Fibroblast of peridontal ligament (primary cell): Measurements from ENCODE around the gene PTF1A.

Experiments used
- DNase-seq: peaks from one replicate; pipeline ENCODE4 v3.0.0-alpha.2; 2010; ENCODE audit errors: extremely low read depth

PTF1A gene

DNA sequence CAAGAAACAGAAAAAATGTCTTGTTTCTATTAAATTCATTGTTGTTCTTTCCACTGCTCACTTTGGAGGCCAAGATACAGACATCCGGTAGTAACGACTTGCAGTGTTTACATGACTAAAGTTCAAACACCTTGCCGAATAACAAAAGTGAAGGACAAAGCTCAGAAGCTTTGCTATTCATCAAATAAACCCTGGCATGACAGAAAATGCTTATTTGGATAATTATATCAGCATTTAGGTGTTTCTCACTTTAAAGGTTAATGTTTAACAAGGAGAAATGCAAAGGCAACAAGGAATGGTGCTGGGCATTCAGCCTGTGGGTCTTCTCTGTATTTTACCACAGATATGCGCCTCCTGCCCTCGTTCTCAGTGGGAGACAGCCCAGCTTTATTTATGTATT is 5.4 kb upstream of the PTF1A start:
- DNase-seq = no peak

DNA sequence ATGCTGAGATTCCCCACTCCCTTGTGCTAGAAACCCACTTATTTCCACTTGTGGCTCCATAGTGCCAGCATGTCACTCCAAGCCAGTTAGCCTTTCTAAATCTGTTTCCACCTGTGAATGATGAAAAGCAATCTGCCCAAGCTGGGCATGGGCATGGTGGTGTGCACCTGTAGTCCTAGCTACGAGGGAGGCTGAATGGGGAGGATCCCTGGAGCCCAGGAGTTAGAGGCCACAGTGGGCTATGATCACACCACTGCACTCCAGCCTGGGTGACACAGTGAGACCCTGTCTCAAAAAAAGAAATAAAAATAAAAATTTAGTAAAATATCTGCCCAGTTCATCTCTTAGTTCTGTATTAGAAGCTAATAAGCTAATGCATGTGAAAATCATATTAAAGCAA is 5.0 kb upstream of the PTF1A start:
- DNase-seq = no peak

DNA sequence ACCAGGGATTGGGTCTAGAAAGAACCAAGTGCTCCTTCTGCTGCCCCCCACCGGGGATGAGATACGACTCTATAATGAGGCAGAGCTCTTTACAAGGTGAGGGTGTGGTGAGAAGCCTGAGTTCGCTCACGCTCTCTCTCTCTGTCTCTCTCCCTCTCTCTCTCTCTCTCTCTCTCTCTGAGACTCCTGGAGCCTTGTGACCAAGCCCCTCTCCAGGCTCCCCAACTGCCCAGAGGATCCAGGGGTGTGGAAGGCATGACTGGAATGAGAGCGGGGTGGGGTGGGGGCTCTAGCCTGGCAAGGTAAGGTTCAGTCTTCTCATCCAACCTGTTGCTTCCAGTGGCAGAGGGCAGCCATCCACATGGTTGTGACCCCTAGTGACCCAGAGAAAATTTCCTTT is 3.1 kb upstream of the PTF1A start:
- no peak for DNase-seq

DNA sequence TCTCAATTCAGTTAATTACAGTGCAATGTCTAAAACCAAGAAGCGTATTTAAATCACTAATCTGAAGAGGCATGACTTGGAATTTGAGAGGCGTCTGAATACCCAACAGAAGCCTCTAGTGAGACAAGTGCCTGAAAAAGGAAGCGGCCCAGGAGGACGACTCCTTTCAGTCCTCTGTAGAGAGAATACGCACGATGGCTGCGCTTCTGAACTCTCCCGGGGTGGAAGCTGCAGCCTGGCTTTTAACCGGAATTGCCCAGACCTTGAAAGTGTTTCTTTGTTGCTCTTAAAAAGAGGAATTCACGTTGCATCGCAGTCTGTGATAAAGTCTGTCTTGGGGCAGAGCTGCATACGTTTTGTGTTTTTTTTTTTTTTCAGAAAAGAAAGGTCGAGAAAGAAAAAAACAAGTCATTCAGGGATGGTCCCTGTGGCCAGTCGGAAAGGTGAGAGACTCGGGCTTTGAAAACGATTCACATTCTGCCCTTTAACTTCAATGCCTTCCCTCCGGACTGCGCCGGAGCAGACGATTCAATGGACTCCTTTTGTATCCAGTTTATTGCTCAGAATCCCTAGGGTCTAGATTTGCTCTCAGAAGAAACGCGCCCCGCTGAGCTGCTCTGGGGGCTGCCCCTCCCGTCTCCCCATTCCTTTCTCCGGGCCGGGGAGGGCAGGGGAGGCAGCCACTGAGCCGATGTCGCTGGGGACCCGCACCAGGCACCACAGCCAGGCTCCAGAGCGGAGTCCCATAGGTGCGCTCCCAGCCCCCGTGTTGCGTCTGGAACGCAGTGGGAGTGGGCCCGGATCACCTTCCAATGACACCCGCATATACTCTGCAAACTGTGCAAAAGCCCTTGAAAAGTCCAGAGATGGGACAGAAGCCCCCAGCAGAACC is 994 bp upstream of the PTF1A start:
- no peak for DNase-seq

DNA sequence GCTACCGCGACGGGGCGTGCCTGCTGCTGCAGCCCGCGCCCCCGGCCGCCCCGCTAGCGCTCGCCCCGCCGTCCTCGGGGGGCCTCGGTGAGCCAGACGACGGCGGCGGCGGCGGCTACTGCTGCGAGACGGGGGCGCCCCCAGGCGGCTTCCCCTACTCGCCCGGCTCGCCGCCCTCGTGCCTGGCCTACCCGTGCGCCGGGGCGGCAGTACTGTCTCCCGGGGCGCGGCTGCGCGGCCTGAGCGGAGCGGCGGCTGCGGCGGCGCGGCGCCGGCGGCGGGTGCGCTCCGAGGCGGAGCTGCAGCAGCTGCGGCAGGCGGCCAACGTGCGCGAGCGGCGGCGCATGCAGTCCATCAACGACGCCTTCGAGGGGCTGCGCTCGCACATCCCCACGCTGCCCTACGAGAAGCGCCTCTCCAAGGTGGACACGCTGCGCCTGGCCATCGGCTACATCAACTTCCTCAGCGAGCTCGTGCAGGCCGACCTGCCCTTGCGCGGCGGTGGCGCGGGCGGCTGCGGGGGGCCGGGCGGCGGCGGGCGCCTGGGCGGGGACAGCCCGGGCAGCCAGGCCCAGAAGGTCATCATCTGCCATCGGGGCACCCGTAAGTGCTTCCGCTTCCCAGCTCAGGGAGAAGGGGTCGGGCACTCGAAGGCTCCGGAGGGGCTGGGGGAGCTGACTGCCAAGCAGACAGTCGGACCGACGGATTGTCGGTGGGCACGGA is 761 bp downstream of the PTF1A start:
- no peak for DNase-seq

DNA sequence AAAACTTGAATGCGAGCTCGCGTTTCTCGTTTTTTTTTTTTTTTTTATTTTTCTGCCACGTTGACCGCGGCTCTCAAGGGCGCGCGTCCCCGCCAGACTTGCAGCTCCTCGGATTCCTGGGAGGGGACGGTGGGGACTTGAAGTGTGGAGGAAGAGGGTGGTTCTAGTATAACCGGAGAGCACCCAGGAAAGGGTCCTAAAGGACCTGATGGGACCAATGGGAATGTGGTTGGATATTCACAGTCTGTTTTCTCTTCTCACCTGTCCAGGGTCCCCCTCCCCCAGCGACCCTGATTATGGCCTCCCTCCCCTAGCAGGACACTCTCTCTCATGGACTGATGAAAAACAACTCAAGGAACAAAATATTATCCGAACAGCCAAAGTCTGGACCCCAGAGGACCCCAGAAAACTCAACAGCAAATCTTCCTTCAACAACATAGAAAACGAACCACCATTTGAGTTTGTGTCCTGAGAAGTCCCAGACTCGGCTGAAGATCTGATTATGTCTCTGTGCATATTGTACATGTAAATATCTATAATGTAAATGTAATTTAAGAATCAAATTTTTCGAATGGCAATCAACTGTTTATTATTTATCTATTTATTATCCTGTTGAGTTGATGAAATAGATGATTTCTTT is 1.4 kb downstream of the PTF1A start:
- DNase-seq = no peak

DNA sequence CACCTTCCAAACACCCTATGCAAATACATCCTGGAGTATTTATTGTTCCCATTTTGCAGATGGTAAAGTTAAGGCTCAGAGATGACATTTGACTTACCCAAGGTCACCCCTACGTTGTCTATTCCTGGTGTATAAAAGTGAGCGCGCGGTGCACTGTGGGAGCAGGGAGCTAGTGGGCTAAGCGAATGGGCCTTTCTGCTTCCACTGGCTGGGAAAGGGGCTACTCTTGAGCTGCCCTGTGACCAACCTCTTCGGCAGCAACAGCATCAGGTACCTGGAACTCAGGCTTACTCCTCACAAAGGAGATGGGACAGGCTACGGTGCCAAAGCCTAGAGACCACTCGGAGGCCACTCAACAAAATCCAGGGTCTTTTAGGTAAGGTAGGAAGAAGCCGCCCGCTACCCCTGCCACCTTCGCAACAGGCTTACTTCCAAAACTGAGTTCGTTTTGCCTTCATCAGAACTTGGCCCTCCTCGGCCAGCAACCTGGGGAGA is 2.4 kb downstream of the PTF1A start:
- no peak for DNase-seq

DNA sequence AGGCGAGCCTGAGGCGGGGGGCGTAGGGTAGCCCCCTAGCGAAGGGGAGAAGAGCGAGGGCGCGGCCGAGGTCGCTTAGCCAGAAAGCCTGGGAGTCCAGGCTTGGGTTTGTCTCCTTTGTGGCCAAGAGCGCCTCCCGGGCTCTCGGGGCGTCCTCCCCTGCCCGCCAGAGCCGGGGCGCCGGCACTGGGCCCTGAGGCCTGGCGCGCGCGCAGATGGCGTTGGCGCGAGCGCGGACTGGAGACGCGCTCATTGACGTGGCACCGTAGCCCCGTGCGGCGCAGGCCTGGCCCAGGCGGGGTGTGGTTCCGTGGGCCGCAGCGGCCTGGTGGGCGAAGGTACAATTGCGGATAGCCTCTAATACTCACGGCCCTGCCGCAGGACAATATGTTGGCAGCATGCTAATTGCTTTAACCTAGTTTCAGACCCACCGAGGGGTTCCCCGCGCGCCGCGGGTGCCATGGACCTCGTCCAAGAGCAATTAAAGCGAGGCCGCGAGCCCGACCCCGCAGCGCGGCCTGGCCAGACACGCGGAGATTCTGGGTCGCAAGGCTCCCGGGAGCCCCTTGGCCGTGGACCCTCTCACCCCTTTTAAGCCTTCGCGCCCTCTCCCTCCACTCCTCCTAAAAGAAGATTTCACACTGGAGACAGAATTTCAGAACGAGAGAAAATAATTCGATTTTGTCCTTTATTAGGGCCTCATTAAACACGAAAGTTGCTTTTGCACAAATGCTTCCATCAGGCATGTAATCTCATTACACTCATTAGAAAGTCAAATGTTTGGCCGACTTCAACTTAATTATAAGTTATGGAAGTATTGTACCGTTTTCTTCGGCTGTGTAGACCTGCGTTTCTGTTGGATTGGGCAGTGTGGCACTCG is 3.1 kb downstream of the PTF1A start:
- no peak for DNase-seq

DNA sequence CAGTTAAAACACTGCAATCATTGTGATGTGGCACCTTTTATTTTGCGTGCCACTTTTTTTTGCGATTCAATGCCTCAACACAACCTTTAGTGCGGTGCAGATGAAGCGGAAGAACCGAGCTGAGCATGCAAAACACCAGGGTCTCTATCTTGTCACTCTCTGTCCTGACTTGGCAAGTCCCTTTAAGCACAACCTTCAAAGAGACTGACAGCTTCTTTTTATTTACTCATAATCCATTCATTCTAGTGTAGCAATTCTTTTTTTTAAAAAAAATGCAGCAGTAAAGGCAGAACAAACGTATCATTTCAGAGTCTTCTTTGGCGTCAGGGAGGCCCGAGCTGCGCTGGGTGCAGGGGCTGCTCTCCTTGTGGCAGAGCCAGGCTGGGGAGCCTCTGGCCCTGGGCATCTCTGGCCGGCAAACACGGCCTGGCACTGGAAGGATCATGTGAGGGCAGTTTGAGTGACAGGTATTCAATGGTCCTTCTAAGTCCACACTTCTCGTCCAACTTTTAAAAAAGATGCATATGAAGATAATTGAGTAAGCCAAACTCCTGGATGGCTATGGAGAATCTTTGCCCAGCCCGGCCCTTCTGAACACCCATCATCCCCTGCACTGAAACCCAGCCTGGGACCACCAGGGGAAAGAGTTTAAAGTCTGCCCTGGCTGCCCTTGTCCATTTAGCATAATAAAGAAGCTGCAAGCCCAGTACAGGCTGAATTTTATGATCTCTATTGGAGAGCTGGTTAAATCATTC is 3.9 kb downstream of the PTF1A start:
- DNase-seq = no peak

DNA sequence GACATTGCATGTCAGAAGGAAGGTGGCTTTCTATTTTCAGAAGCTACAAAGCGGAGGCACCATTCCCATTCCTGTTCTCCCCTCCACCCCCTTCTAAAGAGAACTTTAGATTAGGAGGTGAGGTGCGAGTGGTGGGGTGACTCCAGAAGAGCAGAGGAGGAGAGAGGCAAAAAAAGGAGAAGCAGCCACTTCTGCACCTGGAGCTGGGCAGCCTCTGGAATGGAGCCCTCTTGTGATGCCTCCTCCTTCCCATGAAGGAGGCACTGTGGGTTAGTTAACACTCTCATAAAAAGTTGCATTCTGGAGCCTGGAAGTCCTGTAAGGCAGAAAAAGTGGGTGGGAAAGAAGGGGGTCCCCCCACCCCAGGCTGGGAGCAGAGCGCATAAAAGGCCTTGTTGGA is 4.8 kb downstream of the PTF1A start:
- DNase-seq = no peak

DNA sequence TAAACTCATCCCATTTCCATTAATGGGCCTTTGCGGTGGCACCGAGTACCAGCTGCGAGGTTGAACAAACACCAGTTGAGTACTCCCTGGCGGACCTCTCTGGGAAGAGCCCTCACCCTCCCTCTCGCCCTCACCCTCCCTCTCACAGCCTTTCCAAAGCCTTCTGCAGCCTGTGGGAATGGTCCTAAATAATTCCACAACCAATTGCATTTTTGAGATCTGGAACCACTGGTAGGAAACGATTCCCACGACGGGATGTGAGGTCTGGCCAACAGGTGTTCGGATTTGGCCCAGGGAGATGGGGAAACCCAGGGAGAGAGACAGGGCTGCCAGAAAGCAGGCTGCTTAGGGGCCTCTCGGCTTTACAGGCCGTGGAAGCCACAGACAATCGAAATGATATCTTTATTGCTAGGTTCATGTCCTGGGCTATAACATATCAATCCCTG is 5.3 kb downstream of the PTF1A start:
- no peak for DNase-seq

DNA sequence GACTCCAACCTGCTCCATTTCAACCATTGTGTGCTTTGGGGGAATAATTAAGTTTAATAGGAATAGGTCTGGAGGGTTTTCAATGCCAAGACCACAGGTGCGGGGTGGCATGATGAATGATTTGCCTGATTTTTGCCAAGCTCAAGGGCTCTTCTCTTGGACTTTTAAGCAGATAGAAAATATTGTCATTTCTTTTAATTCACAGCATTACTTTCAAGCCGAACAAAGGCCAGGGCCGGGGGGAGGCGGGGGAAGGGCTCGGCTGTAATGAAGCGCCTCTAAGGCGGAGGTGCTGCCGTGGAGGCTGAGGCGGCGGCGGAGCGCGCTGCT is 6.5 kb downstream of the PTF1A start:
- no peak for DNase-seq

DNA sequence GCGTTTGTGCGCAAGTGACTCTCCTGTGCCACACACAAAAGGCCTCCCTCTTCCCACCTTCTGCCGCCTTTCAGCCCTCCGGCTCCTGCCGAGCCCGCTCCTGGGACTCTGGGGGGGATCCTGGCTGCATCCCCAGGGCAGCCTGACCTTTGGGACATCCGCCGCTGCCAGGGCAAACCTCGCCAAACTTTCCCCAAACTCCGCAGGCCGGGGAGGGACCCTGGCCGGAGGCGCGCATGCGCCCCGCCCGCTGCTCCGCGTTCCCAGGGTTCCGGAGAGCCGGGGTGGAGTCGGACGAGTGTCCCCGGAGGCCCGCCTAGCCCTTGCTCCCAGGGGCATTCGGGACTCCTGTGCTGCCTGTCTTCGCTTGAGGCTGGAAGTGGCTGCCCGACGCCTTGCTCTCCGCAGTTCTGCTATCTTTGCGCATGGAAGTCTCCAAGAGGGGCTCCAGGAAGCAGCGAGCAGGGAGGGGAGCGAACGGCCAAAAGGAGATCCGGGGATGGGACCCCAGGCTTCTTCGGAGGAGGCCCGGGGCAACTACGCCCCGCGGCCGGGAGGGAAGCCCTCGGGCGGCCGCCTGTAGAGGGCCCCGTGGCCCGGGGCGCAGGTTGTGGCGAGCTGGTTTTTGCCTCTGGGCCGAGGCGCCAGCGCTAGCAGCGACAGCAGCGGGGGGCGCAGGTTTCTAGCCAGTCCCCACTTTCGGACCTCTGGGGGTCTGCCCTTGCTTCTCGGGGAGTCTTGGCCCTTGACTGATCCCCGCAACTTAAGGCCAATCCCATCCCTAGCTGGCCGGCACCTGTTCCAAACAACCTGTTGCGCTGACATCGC is 7.0 kb downstream of the PTF1A start:
- no peak for DNase-seq

DNA sequence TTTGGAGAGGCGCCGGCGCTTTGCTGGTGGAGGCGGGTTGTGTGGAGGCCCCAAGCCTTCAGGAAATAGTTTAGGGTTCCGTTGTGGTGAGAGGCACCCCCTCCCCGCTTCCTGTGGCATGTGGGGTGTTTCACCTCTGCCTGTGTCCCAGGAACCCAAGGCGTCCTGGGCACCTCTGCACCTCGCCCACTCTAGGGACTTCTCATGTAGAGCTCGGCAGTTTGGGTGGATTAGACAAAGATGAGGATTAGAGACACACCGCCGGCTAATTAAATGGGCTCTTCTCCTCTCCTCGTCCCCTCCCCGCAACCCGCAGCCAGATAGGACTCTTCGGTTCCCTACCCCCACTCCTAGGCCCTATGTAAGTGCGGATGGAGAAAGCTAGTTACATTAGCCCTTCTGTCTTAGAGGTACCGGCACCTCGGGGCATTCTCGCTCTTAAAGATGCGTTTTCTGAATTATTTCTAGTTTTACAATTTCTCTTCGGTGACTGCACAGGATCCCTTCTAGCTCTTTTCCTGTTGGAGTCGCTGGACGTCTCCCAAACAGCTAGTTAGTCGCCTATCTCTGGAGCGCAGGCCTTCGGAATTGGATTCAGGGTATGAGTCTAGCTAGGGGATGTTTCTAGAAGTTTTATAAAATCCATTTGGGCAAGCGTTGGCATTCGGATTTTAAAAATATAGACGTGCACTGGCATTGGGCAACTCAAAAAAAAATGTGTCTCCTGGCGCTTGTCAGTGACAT is 7.8 kb downstream of the PTF1A start:
- DNase-seq = no peak

DNA sequence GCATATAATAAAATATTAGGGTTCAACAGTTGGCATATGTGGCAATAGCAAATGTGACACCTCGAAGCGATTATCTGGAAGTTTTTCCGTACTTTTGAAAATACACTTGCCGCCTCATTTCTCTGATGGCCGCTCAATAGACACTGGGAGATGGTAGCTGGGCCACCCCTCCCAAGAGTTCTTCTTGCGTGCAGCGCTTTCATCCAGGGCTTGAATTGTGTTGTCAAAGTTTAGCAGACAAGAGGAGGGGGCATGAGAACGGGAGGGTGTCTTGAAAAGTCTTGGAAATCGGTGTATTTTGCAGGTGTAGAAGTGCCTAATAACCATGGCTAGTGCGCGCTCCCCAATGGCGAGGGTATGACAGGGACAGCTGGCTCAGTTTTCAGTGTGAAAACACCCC is 8.5 kb downstream of the PTF1A start:
- no peak for DNase-seq

DNA sequence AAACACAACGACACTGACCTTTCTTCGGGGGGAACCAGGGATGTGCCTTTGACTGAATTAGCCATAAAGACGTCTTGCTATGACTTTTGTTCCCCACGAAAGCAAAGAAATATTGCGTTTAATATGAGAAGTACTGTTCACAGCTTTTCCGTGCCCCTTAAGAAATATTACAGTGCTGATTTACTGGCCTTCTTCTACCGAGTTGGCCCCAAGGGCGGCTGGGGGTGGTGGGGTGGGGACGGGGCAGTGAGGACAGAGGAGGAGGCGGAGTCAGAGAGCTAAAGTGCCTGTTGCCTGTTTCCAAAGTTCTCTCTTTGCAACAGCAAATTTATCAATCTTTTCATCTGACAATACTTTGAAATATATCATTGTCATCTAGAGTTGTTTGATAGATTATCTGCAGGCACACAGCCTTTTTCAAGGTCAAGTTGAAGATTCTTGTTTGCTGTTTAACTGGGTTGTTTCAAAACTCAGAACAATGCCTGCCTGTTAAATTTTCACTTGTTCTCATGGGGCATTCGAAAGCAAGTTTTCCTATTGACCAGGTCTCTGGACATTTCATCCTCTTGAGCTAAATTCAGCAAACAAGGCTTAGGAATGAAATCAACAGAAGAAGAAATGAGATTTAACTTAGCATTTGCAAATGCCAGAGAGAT is 9.0 kb downstream of the PTF1A start:
- DNase-seq = no peak

DNA sequence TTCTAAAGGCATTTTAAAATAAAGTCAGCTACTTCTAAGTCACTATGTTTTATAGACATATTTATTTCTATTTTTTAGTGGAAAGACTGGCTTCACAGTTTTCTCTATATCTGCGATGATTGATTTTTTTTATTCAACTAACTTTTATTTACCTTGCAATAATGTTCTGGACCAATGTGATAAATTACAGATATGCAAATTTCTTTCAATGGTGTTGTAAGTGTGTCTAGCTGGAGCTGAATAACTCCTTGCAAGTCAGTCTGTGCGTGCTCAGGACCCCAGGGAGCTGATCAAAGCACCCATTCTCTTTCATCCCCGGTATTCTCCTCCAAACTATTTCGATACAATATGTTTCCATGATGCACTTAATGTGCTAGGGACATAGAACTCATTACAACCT is 9.7 kb downstream of the PTF1A start:
- no peak for DNase-seq

DNA sequence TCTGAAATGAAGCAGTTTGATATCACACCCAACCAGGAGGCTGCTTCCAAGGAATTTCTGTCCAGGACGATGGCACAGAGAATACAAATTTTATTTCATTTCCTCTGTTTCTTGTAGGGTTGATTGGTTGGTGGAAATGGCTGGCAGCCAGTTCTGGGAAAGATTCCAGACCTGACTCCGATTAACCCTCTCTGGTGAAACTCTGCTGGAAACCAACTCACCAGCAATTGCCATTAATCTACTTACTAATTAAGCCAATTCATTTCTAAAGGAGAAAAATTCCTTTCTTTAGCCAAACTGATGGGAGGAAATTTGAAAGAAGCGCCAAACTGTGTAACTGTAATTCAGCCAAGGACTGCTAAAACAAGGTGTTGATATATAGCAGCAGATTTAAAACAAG is 10.7 kb downstream of the PTF1A start:
- no peak for DNase-seq
